Activated CD4-positive, alpha-beta T cell treated with anti-CD3 and anti-CD28 coated beads, Interleukin-10, Interleukin-2, amounts not matched to agents 100 ng/mL and 50 ng/mL, durations not matched to agents 16 hours and 8 hours (primary cell): Measurements from ENCODE around the gene CRYBG3.
A peak's percentile ranks its signal among the peaks of the same experiment; 100 is the strongest.
"Not testable (repeated sequence)": the region's sequence is repeated elsewhere in the genome, so short reads cannot be mapped to it uniquely, and the experiment has no call there.

Experiments
- DNase-seq: peaks from one replicate; pipeline ENCODE4 v3.0.0-alpha.2; 2020

Gene CRYBG3

GRCh38 chr3:97901313-97902248, 79.8 kb downstream of the CRYBG3 start:
- no peak for DNase-seq

- DNase-seq: not testable (repeated sequence)
Observed at GRCh38 chr3:97909830-97910229, 88.0 kb downstream of the CRYBG3 start.

- not testable (repeated sequence) for DNase-seq
Observed at GRCh38 chr3:97910236-97910831, 88.5 kb downstream of the CRYBG3 start.

GRCh38 chr3:97910931-97911351, 89.1 kb downstream of the CRYBG3 start:
- DNase-seq: peak; percentile 36

- no peak for DNase-seq
Observed at GRCh38 chr3:97911459-97911858, 89.6 kb downstream of the CRYBG3 start.

- no peak for DNase-seq
Observed at GRCh38 chr3:97914388-97914787, 92.6 kb downstream of the CRYBG3 start.

- no peak for DNase-seq
Observed at GRCh38 chr3:97916576-97916975, 94.8 kb downstream of the CRYBG3 start.

GRCh38 chr3:97917813-97918536, 96.2 kb downstream of the CRYBG3 start:
- DNase-seq: no peak

GRCh38 chr3:97927704-97928103, 105.9 kb downstream of the CRYBG3 start:
- no peak for DNase-seq

GRCh38 chr3:97928986-97929385, 107.2 kb downstream of the CRYBG3 start:
- DNase-seq: no peak

- no peak for DNase-seq
Observed at GRCh38 chr3:97930018-97930417, 108.2 kb downstream of the CRYBG3 start.

GRCh38 chr3:97931218-97931617, 109.4 kb downstream of the CRYBG3 start:
- DNase-seq: no peak

GRCh38 chr3:97932387-97932801, 110.6 kb downstream of the CRYBG3 start:
- DNase-seq: no peak

- no peak for DNase-seq
Observed at GRCh38 chr3:97934980-97935695, 113.3 kb downstream of the CRYBG3 start.

- DNase-seq: no peak
Observed at GRCh38 chr3:97935842-97936241, 114.0 kb downstream of the CRYBG3 start.

- DNase-seq: no peak
Observed at GRCh38 chr3:97937205-97937604, 115.4 kb downstream of the CRYBG3 start.

- no peak for DNase-seq
Observed at GRCh38 chr3:97938444-97938843, 116.6 kb downstream of the CRYBG3 start.

- DNase-seq: no peak
Observed at GRCh38 chr3:97939401-97939800, 117.6 kb downstream of the CRYBG3 start.

GRCh38 chr3:97940034-97940433, 118.2 kb downstream of the CRYBG3 start:
- no peak for DNase-seq

- DNase-seq: peak; percentile 68
Observed at GRCh38 chr3:97942801-97943546, 121.2 kb downstream of the CRYBG3 start.

GRCh38 chr3:97948351-97949109, 126.7 kb downstream of the CRYBG3 start:
- DNase-seq: no peak
